IMR-90 (cell line): ENCODE results near the gene URB1.

Experiments
- CTCF ChIP-seq: conservative IDR thresholded peaks from 2 replicates; pipeline ENCODE4 v1.5.1; 2012; ENCODE audit warnings: mild to moderate bottlenecking, low read depth, low read length, improper control_type of control experiment
- MXI1 ChIP-seq: IDR thresholded peaks from 2 replicates; pipeline ENCODE4 v1.6.1; 2012; ENCODE audit warnings: low read depth, mild to moderate bottlenecking, low read length, moderate library complexity, borderline replicate concordance
- NFE2L2 ChIP-seq: fragments of 150-350 bp; IDR thresholded peaks from 2 replicates; pipeline ENCODE4 v1.6.1; 2016; ENCODE audit warnings: low read depth, mild to moderate bottlenecking, low read length
- POLR2A ChIP-seq: IDR thresholded peaks from 2 replicates; pipeline ENCODE4 v1.6.1; 2012; ENCODE audit warnings: mild to moderate bottlenecking, low read depth, low read length
- USF2 ChIP-seq: fragments of 150-350 bp; IDR thresholded peaks from 2 replicates; pipeline ENCODE4 v1.6.1; 2017; ENCODE audit warnings: mild to moderate bottlenecking, antibody characterized with exemption, low read length, low read depth

GRCh38 chr21:32298148-32298559, 94.7 kb downstream of the URB1 start:
- no peak for TF ChIP-seq CTCF
- peak; percentile 58 for TF ChIP-seq USF2
- no peak for TF ChIP-seq NFE2L2
- TF ChIP-seq MXI1 = no peak
- TF ChIP-seq POLR2A = no peak
